Measurements from ENCODE around the gene AGAP3. TPM values are rescaled to one million over a fixed set of nuclear protein-coding genes. Genes with fewer than 3 reads are reported as not detected.

AGAP3 gene
- total and polyA plus RNA-seq, 4 donors: 75.9 to 194 (median 110) TPM

GRCh38 chr7:151095123-151095797, 9.0 kb downstream of the AGAP3 start:
- H3K4me3 ChIP-seq: no peak overlapping the region
- DNase-seq: no peak
- TF ChIP-seq CTCF (IDR thresholded peaks at IDR 0.05; ENCODE audit: control extremely low read depth, extremely low read depth): no peak
- no peaks in the 10 kb centered on the region for H3K9me3 ChIP-seq (ENCODE audit: control insufficient read depth in 4 of 4, insufficient read depth in 3 of 4, low read length in 3 of 4)
- H3K27me3 ChIP-seq (ENCODE audit: control insufficient read depth in 3 of 3, insufficient read depth in 3 of 3, low read length in 2 of 3): no peaks in the 10 kb centered on the region
- peaks cover 0 to 15% (median 0%) of the 10 kb centered on the region in 5 donors for H3K4me1 ChIP-seq (ENCODE audit: control insufficient read depth in 5 of 5, insufficient read depth in 5 of 5, low read length in 5 of 5)
- ATAC-seq (ENCODE audit: insufficient read depth, low FRiP score): no peak
- 75 to 77% methylated on average over 10 of the region's 10 CpGs for WGBS, 2 donors
- H3K9ac ChIP-seq (ENCODE audit: insufficient read depth in 1 of 2, low read length in 2 of 2): no peak overlapping the region
- no peak overlapping the region for H3K27ac ChIP-seq (ENCODE audit: low read depth in 1 of 2, low read length in 1 of 2)
- H3K36me3 ChIP-seq (ENCODE audit: control insufficient read depth in 4 of 4, insufficient read depth in 4 of 4, low read length in 4 of 4): peaks cover 0 to 3% (median 0%) of the 10 kb centered on the region in 4 donors

- Histone ChIP-seq H3K9me3 (ENCODE audit: control insufficient read depth in 4 of 4, insufficient read depth in 3 of 4, low read length in 3 of 4) (no peaks in the 10 kb centered on the region), H3K4me1 (ENCODE audit: control insufficient read depth in 5 of 5, insufficient read depth in 5 of 5, low read length in 5 of 5) (peaks cover 0 to 16% (median 0%) of the 10 kb centered on the region in 5 donors), H3K27ac (ENCODE audit: low read depth in 1 of 2, low read length in 1 of 2) (no peak overlapping the region), H3K9ac (ENCODE audit: insufficient read depth in 1 of 2, low read length in 2 of 2) (no peak overlapping the region), H3K4me3 (no peak overlapping the region), H3K27me3 (ENCODE audit: control insufficient read depth in 3 of 3, insufficient read depth in 3 of 3, low read length in 2 of 3) (no peaks in the 10 kb centered on the region), H3K36me3 (ENCODE audit: control insufficient read depth in 4 of 4, insufficient read depth in 4 of 4, low read length in 4 of 4) (peaks cover 0 to 2% (median 0%) of the 10 kb centered on the region in 4 donors)
- DNase-seq (no peak), ATAC-seq (ENCODE audit: insufficient read depth, low FRiP score) (no peak)
- TF ChIP-seq CTCF (IDR thresholded peaks at IDR 0.05; ENCODE audit: control extremely low read depth, extremely low read depth): no peak
- 85 to 92% methylated on average over 17 of the region's 17 CpGs for WGBS, 2 donors
These were observed 9.7 kb downstream of the AGAP3 start for GRCh38 chr7:151095828-151096475.

- Histone ChIP-seq H3K4me1 (ENCODE audit: control insufficient read depth in 5 of 5, insufficient read depth in 5 of 5, low read length in 5 of 5) (peaks cover 0 to 8% (median 0%) of the 10 kb centered on the region in 5 donors), H3K4me3 (no peak overlapping the region), H3K36me3 (ENCODE audit: control insufficient read depth in 4 of 4, insufficient read depth in 4 of 4, low read length in 4 of 4) (peaks cover 0 to 2% (median 0%) of the 10 kb centered on the region in 4 donors), H3K9ac (ENCODE audit: insufficient read depth in 1 of 2, low read length in 2 of 2) (no peak overlapping the region), H3K27ac (ENCODE audit: low read depth in 1 of 2, low read length in 1 of 2) (peak overlapping the region in 1 of 2 donors; percentile 47), H3K27me3 (ENCODE audit: control insufficient read depth in 3 of 3, insufficient read depth in 3 of 3, low read length in 2 of 3) (no peaks in the 10 kb centered on the region), H3K9me3 (ENCODE audit: control insufficient read depth in 4 of 4, insufficient read depth in 3 of 4, low read length in 3 of 4) (peaks cover 0 to under 1% (median 0%) of the 10 kb centered on the region in 4 donors)
- peak in 1 of 3 donors; percentile 48 for DNase-seq
- 64 to 75% methylated on average over 20 of the region's 20 CpGs for WGBS, 2 donors
- TF ChIP-seq CTCF (IDR thresholded peaks at IDR 0.05; ENCODE audit: control extremely low read depth, extremely low read depth): no peak
- ATAC-seq (ENCODE audit: insufficient read depth, low FRiP score): no peak
These were observed 13.4 kb downstream of the AGAP3 start for GRCh38 chr7:151099486-151100211.
